ENCODE data around the gene TOPBP1.

The TOPBP1 gene

DNA sequence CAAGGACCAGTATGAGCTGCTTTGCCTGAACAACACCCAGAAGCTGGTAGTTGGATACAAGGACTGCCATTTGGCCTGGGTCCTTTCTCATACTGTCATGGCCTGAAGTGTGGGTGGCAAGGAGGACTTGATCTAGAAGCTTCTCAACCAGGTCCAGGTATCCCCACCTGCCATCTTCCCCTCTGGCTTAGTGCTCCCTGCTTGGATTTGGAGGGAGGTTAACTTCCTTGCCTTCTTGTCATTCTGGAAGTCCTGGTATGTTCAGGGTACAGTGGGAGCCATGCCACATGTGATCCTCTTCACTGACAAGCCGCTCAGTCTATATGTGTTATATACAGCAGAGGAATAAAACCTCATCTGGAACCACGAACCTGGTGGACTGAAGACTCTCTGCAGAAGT lies 37.7 kb upstream of the TOPBP1 start:
- Histone ChIP-seq H3K4me2 (no peak overlapping the region), H3K79me2 (ENCODE audit: insufficient read depth, low read depth) (no peaks in the 10 kb centered on the region), H3K27ac (no peak overlapping the region), H3K27me3 (ENCODE audit: insufficient read depth, low read depth) (no peaks in the 10 kb centered on the region), H2AFZ (ENCODE audit: low read depth) (no peak overlapping the region), H3K4me1 (ENCODE audit: low read depth, poor library complexity, severe bottlenecking) (no peaks in the 10 kb centered on the region), H3K4me3 (IDR thresholded peaks at IDR 0.05; ENCODE audit: insufficient read depth, low read depth, low read length) (no peak overlapping the region), H3K36me3 (ENCODE audit: insufficient read depth) (no peaks in the 10 kb centered on the region), H4K20me1 (ENCODE audit: insufficient read depth) (no peaks in the 10 kb centered on the region), H3K9ac (no peak overlapping the region)
- TF ChIP-seq, protein P1, sequence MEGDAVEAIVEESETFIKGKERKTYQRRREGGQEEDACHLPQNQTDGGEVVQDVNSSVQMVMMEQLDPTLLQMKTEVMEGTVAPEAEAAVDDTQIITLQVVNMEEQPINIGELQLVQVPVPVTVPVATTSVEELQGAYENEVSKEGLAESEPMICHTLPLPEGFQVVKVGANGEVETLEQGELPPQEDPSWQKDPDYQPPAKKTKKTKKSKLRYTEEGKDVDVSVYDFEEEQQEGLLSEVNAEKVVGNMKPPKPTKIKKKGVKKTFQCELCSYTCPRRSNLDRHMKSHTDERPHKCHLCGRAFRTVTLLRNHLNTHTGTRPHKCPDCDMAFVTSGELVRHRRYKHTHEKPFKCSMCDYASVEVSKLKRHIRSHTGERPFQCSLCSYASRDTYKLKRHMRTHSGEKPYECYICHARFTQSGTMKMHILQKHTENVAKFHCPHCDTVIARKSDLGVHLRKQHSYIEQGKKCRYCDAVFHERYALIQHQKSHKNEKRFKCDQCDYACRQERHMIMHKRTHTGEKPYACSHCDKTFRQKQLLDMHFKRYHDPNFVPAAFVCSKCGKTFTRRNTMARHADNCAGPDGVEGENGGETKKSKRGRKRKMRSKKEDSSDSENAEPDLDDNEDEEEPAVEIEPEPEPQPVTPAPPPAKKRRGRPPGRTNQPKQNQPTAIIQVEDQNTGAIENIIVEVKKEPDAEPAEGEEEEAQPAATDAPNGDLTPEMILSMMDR (conservative IDR thresholded peaks at IDR 0.05; ENCODE audit: low read depth, low read length), result no peak

- Histone ChIP-seq H3K27me3 (ENCODE audit: insufficient read depth, low read depth) (no peaks in the 10 kb centered on the region), H3K4me2 (no peak overlapping the region), H3K79me2 (ENCODE audit: insufficient read depth, low read depth) (no peaks in the 10 kb centered on the region), H3K4me1 (ENCODE audit: low read depth, poor library complexity, severe bottlenecking) (no peaks in the 10 kb centered on the region), H3K27ac (no peak overlapping the region), H4K20me1 (ENCODE audit: insufficient read depth) (no peaks in the 10 kb centered on the region), H3K36me3 (ENCODE audit: insufficient read depth) (no peaks in the 10 kb centered on the region), H3K9ac (no peak overlapping the region), H3K4me3 (IDR thresholded peaks at IDR 0.05; ENCODE audit: insufficient read depth, low read depth, low read length) (no peak overlapping the region), H2AFZ (ENCODE audit: low read depth) (no peak overlapping the region)
- TF ChIP-seq, protein P1 (conservative IDR thresholded peaks at IDR 0.05; ENCODE audit: low read depth, low read length), result no peak
Observed at GRCh38 chr3:133697960-133698359, 36.2 kb upstream of the TOPBP1 start.

DNA sequence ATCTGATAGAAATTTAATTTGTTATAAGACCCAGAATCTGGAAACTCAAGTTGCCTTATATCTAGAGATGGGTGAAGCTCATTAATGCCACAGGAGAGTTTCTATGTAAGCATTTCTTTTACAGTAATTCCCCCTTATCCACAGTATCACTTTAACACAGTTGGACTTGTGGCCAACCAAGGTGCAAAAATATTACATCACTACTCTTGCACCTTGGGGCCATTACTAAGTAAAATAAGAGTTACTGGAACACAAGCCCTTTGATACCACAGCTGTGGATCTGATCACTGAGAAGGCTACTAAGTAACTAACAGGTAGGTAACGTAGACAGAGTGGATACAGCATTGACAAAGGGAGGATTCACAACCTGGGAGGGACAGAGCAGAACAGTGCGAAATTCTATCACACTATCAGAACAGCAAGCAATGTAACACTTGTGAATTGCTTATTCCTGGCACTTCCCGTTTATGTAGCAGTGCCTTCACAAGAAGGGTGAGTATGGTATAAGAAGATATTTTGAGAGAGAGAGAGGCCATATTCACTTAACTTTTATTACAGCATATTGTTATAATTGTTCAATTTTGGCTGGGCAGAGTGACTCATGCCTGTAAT lies 33.9 kb upstream of the TOPBP1 start:
- H3K4me1 ChIP-seq (ENCODE audit: low read depth, poor library complexity, severe bottlenecking), result no peaks in the 10 kb centered on the region
- no peaks in the 10 kb centered on the region for H4K20me1 ChIP-seq (ENCODE audit: insufficient read depth)
- no peaks in the 10 kb centered on the region for H3K36me3 ChIP-seq (ENCODE audit: insufficient read depth)
- H3K4me2 ChIP-seq, result no peak overlapping the region
- no peak overlapping the region for H3K4me3 ChIP-seq (IDR thresholded peaks at IDR 0.05; ENCODE audit: insufficient read depth, low read depth, low read length)
- no peak overlapping the region for H3K27ac ChIP-seq
- H2AFZ ChIP-seq (ENCODE audit: low read depth), result no peak overlapping the region
- TF ChIP-seq, protein P1 (conservative IDR thresholded peaks at IDR 0.05; ENCODE audit: low read depth, low read length), result no peak
- no peaks in the 10 kb centered on the region for H3K79me2 ChIP-seq (ENCODE audit: insufficient read depth, low read depth)
- H3K27me3 ChIP-seq (ENCODE audit: insufficient read depth, low read depth), result no peaks in the 10 kb centered on the region
- no peak overlapping the region for H3K9ac ChIP-seq

DNA sequence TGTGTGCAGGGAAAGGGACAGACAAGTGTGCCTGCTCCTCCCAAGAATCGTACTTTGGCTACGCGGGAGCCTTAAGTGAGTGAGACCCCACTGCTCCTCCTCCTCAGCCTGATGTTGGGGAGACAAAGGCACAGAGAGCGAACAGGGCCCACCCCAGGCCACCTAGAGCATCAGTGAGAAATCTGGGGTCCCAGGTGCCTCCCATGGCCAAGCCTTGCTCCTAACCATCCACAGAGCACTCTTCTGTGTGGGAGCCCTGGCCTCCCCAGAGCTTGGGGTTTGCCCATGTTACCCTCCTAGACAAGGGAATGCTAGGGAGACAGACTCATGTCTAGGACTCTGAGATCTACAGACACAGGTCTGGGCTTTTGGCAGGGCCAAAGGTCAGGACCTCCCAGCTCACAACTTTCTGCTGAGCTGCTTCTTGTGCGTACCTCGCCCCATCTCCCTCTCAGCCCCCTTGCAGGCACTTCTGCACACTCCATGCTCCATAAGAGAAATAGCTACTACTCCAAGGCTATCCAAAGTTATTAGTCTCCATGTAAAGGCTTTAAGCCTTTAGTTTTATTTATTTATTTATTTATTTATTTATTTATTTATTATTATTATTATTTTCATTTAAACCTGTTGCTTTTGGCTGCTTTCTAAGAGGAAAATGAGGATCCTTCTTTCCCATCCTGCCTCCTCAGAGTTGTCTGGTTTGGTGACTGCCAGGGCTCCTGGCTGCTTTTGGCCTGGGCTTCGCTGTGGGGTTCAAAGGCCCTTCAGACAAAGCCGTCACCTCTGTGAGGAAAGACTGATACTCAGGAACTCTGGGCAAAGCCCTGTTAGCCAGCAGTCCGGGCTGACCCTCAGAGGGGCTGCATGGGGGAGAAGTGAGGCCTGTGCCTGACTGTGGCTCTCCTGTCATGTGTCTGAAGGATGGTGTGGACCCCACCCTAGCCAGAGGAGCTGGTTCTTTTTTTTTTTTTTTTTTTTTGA lies 32.8 kb upstream of the TOPBP1 start:
- no peak overlapping the region for H2AFZ ChIP-seq (ENCODE audit: low read depth)
- H3K27ac ChIP-seq, result no peak overlapping the region
- H4K20me1 ChIP-seq (ENCODE audit: insufficient read depth), result no peaks in the 10 kb centered on the region
- TF ChIP-seq, protein P1 (conservative IDR thresholded peaks at IDR 0.05; ENCODE audit: low read depth, low read length), result no peak
- H3K27me3 ChIP-seq (ENCODE audit: insufficient read depth, low read depth), result no peaks in the 10 kb centered on the region
- no peaks in the 10 kb centered on the region for H3K79me2 ChIP-seq (ENCODE audit: insufficient read depth, low read depth)
- no peak overlapping the region for H3K4me2 ChIP-seq
- H3K4me1 ChIP-seq (ENCODE audit: low read depth, poor library complexity, severe bottlenecking), result no peaks in the 10 kb centered on the region
- H3K9ac ChIP-seq, result no peak overlapping the region
- no peak overlapping the region for H3K4me3 ChIP-seq (IDR thresholded peaks at IDR 0.05; ENCODE audit: insufficient read depth, low read depth, low read length)
- H3K36me3 ChIP-seq (ENCODE audit: insufficient read depth), result no peaks in the 10 kb centered on the region
